GM18508 (cell line): ENCODE measurements around the gene SLC47A2.
A peak's percentile ranks its signal among the peaks of the same experiment; 100 is the strongest.

Source experiments
- ATAC-seq: cut with Tn5 transposase; IDR thresholded peaks from one replicate; pipeline ENCODE4 v1.9.1; 2021; ENCODE audit warnings: moderate number of reproducible peaks; ENCODE audit not compliant: insufficient read depth, unreplicated experiment

The SLC47A2 gene

DNA sequence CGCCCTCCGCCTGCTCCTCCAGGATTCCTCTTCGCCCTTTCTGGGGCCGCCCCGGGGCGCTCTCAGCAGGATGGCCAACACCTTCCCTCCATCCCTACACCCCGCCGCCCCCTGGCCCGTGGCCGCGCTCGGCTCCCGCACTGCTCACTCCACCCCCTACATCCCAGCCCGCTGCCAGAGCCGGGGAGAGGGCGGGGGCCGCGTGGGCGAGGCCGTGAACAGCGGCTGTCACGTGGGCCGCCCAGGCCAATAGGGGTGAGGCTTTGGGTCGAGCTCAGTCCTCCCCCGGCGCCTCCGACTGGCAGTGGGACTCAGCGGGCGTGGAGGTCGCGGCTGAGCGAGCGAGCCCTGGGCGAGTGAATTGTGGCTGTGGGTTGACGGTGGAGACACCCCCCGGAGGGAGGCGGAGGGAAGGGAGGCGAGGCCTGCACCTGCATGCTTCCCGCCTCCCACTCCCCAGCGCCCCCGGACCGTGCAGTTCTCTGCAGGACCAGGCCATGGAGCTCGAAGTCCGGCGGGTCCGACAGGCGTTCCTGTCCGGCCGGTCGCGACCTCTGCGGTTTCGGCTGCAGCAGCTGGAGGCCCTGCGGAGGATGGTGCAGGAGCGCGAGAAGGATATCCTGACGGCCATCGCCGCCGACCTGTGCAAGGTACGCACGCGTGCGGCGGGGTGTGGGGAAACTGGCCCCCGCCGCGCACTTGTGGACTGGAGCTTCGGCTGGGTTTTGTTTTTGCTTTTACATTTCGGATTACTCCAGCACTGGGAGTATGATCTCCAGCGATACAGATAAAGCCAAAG is 67.7 kb downstream of the SLC47A2 start, which contains the start of gene ALDH3A2:
TSS of gene ALDH3A2 (plus strand) at position 277 of the 799 bp plus-strand sequence. CDS start at position 498, 221 bp downstream.
- peak; percentile 64 for ATAC-seq

DNA sequence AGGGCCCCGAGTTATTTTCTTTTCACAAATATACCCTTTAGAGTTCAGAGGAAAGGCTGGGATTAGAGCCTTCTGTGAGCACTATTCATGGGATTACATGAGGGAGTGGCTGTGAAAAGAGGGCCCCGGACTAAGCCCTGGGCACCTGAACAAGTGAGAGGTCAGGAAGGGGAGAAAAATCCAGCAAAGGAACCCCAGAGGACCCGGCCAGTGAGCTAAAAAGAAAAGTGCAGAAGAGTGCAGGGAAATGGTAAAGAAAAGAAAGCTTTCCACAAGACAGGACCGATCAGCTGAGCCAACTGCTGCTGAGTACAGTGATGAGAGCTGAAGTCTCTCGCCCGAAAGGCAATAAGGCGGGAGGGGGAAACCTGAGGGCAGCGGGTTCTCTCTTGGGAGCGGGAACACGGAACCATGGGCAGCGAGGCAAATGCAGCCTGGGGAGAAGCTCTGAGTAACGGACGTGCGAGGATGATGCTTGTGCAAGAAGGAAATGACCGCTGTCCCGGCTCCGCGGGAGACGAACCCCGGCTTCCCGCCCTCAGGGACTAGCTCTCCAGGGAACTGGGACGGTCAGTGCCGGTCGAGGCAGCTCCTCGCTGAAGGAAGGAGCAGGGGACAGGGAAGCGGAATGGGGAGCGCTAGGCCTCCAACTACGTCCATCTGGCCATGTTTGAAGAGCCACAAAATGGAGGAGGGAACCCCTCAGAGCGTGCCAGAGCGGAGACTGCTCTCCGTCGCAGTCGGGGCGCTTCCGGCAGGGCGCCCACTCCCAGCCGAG is 68.5 kb downstream of the SLC47A2 start:
- ATAC-seq = peak; percentile 18

DNA sequence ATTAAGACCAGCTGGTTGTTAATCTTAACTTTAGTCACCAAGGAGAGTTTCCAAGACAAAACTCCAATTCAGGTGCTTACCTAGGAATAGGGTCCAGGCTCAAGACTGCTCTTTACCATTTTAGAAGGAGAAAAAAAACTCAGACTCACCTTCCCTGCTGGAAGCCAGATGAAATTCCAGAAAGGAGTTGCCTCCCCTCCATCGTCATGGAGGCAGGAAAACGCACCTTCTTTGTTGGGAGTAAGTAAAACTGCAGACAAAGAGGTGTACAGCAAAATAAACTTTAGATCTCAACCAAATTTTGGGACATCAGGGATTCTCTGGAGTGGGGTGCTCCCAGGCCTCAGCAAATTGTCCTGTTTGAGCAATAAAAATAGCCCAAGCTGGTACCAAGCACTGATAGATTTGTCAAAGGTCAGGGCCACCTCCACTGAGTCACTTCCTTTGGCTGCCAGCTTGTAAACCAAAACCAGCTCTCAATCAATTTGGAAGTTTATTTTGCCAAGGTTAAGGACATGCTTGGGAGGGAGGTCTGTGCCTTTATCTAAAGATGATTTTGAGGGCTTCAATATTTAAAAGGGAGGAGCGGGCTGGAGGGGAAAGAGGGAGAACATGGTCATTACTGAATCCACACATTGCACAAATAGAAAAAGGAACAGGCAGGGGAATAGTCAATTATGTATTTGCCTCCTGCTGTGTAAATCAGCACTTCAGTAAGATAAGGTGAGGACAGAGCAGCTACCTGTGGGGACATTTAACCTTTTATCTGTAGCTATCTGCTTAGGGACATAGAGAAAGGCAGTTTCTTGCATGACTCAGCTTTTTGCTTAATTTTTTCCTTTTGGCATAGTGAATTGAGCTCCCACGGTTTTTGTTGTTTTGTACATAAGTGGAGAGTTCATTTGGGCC is 69.3 kb downstream of the SLC47A2 start:
- no peak for ATAC-seq

DNA sequence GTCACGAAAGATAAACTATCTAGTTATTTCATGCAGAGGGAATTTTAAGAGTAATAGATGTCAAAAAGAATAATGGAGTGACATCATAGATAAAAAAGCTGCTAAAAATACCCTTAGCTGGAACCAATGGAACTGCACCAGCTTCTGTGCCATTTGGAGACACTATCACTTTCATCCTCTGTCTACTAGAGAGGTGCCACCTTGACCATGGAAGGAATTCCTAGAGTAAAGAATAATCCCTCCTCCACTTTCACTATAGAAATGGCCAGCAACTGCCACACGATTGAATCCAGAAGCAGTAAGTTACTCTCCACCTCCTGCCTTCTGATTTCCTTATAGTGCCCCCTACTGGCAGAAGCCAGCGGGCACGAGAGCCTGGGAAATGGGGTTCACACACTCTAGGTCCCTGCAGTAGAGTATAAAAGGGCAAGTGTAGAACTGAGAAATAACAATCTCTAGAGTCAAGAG is 70.6 kb downstream of the SLC47A2 start:
- ATAC-seq = no peak

DNA sequence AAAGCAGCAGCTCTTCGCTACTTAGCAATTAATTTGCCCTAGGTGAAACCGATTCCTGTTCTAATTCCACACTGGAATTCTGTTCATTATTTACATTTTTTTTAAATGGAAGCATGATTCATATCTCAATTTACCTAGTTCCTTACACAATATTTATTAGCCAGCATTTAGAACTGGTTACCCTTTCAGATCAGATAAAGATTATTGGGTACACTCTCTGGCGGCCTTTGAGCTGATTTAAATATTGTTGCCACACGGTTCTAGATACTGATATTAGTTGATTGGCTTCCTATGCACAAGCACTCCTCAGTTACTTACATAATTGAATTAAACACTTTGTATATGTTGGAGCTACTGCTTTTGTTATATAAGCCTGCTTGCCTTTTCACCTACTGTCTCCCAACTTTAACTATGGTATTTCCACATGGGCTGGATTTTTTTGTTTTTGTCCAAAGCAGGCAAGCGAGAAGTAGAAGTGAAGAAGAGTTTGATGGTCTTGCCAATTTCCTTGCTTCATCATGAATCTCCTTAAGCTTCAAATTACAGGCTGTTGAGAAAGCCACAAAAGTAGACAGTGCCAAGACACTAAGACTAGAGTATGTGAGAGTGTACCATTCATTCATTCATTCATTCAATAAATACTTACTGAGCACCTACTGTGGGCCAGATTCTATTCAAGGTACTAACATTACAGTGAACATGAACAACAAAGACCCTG is 71.7 kb downstream of the SLC47A2 start:
- ATAC-seq = no peak

DNA sequence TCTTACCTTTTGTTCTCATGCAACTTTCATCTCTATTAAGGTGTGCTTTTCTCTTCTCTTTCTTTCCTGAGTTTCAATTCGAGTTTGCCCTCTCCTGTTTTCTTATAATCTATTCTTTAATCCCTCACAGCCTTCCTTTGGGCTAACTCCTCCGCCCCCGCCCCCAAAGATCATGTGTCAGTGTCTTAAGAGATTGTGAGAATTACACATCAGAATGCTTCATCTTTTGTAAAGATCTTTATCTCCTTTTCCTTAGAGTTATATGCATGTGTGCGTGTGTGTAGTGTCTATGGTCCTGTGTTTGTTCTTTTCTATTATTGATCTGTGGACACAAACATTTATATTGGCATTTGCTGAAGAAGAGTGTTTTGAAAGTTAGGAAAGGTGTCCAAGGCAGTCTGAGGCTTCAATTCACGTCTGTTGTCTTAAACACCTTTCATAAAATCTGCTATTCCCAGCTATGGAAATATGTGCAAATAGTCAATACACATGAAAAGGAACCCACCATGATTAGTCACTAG is 74.0 kb downstream of the SLC47A2 start:
- no peak for ATAC-seq

DNA sequence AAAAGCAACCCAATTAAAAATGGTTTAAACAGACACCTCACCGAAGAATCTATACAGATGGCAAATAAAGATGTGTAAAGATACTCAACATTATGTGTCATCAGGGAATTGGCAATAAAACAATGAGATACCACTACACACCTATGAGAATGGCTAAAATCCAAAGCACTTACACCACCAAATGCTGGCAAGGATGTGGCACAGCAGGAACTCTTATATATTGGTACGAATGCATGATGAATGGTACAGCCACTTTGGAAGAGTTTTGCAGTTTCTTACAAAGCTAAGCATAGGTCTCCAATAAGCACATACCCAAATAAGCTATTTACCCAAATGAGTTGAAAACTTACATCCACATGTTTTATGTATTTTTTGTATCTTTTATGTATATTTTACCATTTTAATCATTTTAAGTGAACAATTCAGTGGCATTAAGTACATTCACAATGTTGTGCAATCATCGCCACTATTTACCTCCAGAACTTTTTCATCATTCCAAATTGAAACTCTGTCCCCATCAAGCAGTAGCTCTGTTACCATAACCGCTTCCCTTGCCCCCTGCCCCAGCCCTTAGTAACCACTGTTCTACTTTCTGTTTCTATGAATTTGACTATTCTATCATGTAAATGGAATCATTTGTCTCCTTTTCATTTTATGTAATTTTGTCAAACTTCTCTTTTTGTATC is 74.6 kb downstream of the SLC47A2 start:
- ATAC-seq = no peak

DNA sequence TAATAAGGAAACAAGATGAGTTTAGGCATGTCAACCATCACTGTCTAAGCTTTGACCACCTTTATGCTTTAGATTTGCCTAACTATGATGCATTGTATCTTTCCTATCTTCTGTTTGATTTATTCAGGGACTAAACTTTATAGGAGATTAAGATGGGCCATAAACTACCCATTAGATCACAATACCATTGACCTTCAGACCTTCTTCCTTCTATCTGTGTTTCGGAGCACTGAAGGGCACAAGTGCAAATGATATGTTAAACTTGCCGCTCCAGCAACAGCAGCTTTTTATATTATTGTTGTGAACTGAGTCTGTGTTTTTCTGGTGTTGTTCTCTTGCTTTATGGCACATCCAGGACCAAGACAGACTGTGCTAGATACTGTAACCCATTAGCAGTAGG is 84.5 kb downstream of the SLC47A2 start:
- no peak for ATAC-seq

DNA sequence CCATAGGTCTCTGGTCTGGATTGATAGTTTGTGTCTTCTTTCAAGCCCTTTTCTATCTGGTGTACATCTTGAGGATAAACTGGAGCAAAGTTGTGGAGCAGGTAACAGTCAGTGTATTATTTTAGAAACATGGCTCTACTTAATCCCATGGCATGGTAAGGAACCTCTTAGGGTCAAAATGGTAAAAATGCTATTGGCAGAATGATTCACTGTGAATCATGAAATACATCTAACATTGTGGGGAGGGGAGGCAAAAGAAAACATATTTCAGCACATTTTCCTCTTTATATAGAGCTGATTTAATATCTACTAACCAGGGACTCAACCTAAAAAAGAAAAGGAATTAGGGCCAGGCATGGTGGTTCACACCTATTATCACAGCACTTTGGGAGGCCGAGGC is 85.7 kb downstream of the SLC47A2 start:
- ATAC-seq = no peak

DNA sequence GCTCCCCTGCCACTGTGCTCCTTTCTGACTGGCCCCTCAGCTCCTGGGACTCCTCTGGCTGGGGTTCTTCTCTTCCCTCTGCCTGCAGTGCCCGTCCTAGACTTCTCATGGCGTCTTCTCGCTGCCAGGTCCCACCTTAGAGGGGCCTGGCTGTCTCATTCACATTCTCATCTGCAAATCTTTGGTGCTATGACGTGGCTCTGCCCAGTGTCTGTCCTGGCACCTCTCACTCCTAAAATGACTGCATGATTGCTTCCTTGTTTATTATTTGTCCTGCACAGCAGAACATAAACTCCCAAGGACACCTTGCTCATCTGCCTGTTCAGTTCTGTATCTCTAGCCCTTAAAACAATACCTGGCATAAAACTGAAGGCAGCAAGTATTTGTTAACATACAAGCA is 86.3 kb downstream of the SLC47A2 start:
- ATAC-seq = no peak

DNA sequence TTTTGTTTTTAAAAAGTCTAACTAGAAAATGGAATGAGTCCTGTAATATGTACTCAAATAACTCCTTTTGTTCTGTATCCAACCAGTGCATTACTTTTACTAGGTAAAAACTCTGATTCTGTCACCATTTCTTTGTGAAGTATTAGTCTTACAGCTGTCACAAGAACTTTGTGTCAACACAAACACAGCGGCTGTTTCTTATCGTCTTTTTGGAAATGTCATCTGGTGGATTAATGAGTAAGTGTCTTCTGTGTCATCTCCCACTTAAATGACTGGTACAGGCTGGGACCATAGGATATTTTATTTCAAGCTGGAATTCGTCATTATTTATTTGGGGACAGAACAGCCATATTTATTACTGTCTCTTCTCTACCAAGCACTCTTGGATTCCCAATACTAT is 86.9 kb downstream of the SLC47A2 start:
- no peak for ATAC-seq
